Epithelial cell of proximal tubule (primary cell): ENCODE measurements around the gene UNC13A. TPM values are rescaled to one million over a fixed set of nuclear protein-coding genes. Genes with fewer than 3 reads are reported as not detected.

Experiments used
- DNase-seq: peaks from one replicate; pipeline ENCODE4 v3.0.0-alpha.2; 2011; ENCODE audit warnings: low read depth
- H3K4me3 ChIP-seq: 2 replicates; pipeline ENCODE4 v1.5.1; 2011; ENCODE audit warnings: low read depth, mild to moderate bottlenecking, low read length
- total RNA-seq: library from RNA; depleted of rRNA; stranded (reverse); fragments of >200 nt; gene quantifications from 2 replicates; pipeline ENCODE4 v1.2.3, GENCODE V29; 2015
- TF ChIP-seq, protein P1 (sequence below): conservative IDR thresholded peaks from 2 replicates; pipeline ENCODE4 v1.5.1; 2012; ENCODE audit warnings: low read depth, mild to moderate bottlenecking, low read length

Gene UNC13A
- total RNA-seq, 1 donor from 2014 or later, result 0.06 TPM

DNA sequence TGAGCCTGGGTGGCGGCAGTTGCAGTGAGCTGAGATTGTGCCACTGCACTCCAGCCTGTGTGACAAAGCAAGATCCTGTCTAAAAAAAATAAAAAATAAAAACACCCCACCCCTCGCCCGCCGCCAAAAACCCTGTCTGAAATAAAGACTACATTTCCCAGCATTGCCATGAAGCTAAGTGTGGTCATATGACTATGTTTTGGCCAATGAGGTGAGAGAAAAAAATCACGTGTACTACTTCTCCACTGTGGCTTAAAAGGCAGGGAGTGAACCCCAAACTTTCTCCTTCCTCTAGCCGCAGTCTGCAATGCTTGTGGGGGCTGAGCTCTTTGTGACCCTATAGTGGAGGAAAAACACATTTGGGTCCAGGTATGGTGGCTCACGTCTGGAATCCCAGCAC is 77.8 kb downstream of the UNC13A start:
- H3K4me3 ChIP-seq, result no peak overlapping the region
- DNase-seq, result no peak
- TF ChIP-seq, protein P1, sequence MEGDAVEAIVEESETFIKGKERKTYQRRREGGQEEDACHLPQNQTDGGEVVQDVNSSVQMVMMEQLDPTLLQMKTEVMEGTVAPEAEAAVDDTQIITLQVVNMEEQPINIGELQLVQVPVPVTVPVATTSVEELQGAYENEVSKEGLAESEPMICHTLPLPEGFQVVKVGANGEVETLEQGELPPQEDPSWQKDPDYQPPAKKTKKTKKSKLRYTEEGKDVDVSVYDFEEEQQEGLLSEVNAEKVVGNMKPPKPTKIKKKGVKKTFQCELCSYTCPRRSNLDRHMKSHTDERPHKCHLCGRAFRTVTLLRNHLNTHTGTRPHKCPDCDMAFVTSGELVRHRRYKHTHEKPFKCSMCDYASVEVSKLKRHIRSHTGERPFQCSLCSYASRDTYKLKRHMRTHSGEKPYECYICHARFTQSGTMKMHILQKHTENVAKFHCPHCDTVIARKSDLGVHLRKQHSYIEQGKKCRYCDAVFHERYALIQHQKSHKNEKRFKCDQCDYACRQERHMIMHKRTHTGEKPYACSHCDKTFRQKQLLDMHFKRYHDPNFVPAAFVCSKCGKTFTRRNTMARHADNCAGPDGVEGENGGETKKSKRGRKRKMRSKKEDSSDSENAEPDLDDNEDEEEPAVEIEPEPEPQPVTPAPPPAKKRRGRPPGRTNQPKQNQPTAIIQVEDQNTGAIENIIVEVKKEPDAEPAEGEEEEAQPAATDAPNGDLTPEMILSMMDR, result no peak

DNA sequence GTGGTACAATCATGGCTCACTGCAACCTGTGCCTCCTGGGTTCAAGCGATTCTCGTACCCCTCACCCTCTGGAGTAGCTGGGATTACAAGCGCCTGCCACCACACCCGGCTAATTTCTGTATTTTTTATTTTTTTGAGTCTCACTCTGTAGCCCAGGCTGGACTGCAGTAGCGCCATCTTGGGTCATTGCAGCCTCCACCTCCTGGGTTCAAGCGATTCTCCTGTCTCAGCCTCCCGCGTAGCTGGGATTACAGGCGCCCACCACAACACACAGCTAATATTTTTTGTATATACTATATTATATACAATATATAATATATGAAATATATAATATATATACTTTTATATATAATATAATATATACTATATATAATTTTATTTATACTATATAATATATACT is 80.2 kb downstream of the UNC13A start:
- TF ChIP-seq, protein P1, result no peak
- no peak for DNase-seq
- no peak overlapping the region for H3K4me3 ChIP-seq

DNA sequence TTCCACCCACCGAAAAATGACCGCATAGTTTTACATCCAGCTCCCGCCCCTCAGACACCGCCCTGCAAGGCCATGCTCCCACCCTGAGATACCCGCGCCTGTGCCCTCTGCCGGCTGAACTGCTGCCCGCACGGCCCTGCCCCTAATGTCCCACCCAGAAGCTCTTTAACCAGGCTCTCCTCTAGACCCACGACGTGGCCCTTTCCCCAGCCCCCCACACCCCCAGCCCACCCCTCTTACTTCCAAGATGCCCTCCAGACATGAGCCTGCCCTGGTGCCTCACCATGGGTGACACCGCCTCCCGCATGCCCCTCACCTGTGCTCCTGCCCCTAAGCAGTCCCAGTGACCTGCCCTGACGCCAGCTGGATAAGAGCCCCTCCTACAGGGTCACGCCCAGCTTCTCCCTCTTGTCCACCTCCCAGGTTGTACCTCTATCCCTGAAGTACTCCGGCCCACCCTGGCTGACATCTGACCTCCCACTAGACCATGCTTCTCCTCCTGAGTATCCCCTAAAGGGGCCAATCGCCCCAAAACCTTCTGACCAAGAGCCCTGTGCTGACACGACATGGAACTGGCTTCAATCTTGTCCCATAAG is 81.5 kb downstream of the UNC13A start:
- TF ChIP-seq, protein P1, result no peak
- peak overlapping the region; percentile 51 for H3K4me3 ChIP-seq

DNA sequence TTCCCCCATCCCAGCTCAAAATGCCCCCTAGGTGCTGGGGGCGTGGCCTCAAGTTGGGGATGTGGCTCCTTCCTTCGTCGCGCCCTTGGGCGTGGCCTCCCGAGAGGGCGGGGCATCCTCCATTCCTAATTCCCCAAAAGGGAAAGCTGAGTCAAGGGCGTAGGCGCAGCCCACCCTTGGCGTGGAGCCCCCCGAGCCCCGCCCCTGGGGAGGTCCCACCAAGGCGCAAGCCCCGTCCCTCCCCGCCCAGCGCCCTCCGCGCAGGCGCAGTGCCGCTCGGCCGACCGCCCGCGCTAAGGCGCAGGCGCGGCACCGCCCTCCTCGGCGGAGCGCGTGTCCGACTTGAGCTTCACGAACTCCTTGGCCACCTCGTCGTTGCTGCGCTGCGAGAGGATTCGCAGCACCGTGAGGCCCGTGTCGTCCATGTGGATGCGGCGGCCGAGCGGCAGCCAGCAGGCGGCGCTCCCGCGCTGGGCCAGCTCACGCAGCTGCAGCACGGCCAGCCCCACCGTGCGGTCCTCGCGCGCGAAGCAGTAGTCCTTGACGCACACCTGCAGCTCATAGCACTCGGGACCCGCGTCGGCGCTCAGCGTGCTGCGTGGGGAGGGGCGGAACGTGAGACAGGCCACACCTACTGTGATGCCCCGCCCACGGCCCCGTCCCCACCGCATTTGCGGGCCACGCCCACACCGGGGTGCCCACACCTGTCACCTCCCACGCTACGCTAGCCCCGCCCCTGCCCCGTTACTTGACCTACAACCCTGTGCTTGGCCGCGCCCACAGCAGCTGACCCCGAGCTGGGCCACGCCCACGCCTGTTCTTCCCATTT is 82.2 kb downstream of the UNC13A start:
- TF ChIP-seq, protein P1, result peak; percentile 67
- DNase-seq, result no peak
- H3K4me3 ChIP-seq, result peak overlapping the region; percentile 51

More for the DNA sequence above, 81.5 kb downstream of the UNC13A start:
- no peak for DNase-seq

DNA sequence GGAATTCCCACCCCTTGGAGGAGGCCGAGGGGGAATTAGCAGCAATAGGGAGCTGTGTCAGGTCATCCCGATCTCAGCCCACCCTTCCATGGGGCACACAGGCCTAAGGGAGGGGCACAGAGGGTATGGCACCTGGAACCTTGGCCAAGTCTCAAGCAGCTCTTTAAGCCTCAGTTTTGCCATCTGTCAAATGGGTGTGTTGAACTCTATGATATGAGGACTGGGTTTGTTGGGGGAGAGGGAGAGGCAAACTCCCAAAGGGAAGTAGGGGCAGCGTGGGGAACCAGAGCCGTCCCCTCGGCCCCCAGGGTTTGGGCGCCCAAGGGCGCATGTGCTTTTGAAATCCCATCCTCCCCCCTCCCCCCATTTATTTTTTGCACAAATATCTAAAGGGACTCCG is 83.0 kb downstream of the UNC13A start:
- no peak for DNase-seq
- TF ChIP-seq, protein P1, result no peak
- H3K4me3 ChIP-seq, result no peak overlapping the region

DNA sequence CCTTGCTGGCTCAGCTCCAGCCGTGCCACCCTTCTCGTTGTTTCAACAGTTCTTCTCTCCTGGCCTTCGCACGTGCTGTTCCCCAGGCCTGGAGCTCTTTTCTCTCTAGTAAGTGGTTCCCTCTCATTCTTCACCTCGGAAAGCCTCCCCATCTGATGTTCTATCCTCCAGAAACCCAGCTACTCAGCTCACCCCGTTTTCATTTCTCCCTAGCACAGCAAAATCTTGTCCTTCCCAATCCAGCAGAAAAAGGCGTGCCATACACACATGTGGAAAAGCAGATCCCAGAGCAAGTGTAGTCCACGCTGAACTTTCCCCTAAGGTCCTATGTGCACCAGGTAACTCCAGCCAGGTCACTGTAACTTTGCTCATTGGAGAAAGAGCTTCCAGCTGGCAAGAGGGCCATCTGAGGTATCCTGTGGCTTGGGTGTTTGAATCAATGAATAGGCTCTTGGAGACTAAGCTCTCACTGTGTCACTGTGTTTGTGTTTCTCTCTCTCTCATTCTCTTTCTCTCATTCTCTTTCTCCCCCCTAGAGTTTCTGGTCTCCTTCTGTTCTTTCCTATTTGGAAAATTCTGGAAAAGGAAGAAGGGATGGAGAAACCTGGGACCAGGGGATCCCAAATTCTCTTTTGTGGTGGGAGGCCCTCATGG is 83.7 kb downstream of the UNC13A start:
- TF ChIP-seq, protein P1, result no peak
- DNase-seq, result no peak
- no peak overlapping the region for H3K4me3 ChIP-seq
